SK-N-SH (cell line): ENCODE data around the gene CACNA1D. TPM values are rescaled to one million over a fixed set of nuclear protein-coding genes. Genes with fewer than 3 reads are reported as not detected.

Experiments used
- CTCF ChIA-PET: fragments of 300-600, 350-600 bp; formaldehyde crosslinking; extraction: SDS; loops from one replicate; lab custom pipeline; 2021; lab: Yijun Ruan, JAX
- POLR2A ChIA-PET: fragments of 350-600 bp; sonication (Branson Sonifier 250); formaldehyde crosslinking; extraction: SDS; loops from one replicate; lab custom pipeline; 2020; ENCODE audit warnings: antibody characterized with exemption, inconsistent platforms; lab: Yijun Ruan, JAX
- DNase-seq: peaks from one replicate; pipeline ENCODE4 v3.0.0; 2012
- H2AFZ ChIP-seq: fragments of 200-600 bp; sonication (generic); 2 replicates; pipeline ENCODE4 v1.8.1; 2016; ENCODE audit warnings: antibody characterized with exemption, mild to moderate bottlenecking, low read depth
- H3F3A ChIP-seq: fragments of 200-600 bp; sonication (generic); replicated peaks from 2 replicates; pipeline ENCODE3; 2016; ENCODE audit warnings: antibody characterized with exemption, mild to moderate bottlenecking; ENCODE audit not compliant: insufficient read depth
- H3K27ac ChIP-seq, 2 experiments: fragments of 200-500 bp in 1 of 2; fragments of 200-600 bp in 1 of 2; sonication (Bioruptor generic) in 1 of 2; sonication (generic), shearing (Covaris generic) in 1 of 2; 2 replicates each; pipeline versions ENCODE4 v1.5.1 to v1.6.1; 2014 to 2016; ENCODE audit warnings: low read depth in 2 of 2, inconsistent platforms in 1 of 2, low read length in 1 of 2, mild to moderate bottlenecking in 1 of 2, mixed read lengths in 1 of 2
- H3K27me3 ChIP-seq: fragments of 200-600 bp; sonication (generic), shearing (Covaris generic); 2 replicates; pipeline ENCODE4 v1.6.1; 2016; ENCODE audit warnings: mixed run types; ENCODE audit not compliant: insufficient read depth
- H3K36me3 ChIP-seq, 2 experiments: fragments of 200-500 bp in 1 of 2; fragments of 200-600 bp in 1 of 2; sonication (Bioruptor generic) in 1 of 2; sonication (generic) in 1 of 2; replicated peaks in 1 of 2; 2 replicates each; pipeline versions ENCODE3 to v1.5.1; 2014 to 2016; ENCODE audit warnings: low read length in 1 of 2, mild to moderate bottlenecking in 1 of 2; ENCODE audit not compliant: insufficient read depth in 2 of 2, control insufficient read depth in 1 of 2
- H3K4me1 ChIP-seq, 2 experiments: fragments of 200-500 bp in 1 of 2; fragments of 200-600 bp in 1 of 2; sonication (Bioruptor generic) in 1 of 2; sonication (generic), shearing (Covaris generic) in 1 of 2; 2 replicates each; pipeline versions ENCODE4 v1.5.1 to v1.6.1; 2014 to 2016; ENCODE audit warnings: low read depth in 1 of 2, low read length in 1 of 2, mixed run types in 1 of 2; ENCODE audit not compliant: insufficient read depth in 2 of 2, control insufficient read depth in 1 of 2
- H3K4me2 ChIP-seq: fragments of 200-600 bp; sonication (generic), shearing (Covaris generic); 2 replicates; pipeline ENCODE4 v1.6.1; 2017; ENCODE audit warnings: mixed run types
- H3K4me3 ChIP-seq, 2 experiments: fragments of 200-500 bp in 1 of 2; fragments of 200-600 bp in 1 of 2; sonication (Bioruptor generic) in 1 of 2; sonication (generic), shearing (Covaris generic) in 1 of 2; 2 replicates each; pipeline versions ENCODE4 v1.5.1 to v1.8.1; 2014 to 2016; ENCODE audit warnings: low read depth in 2 of 2, inconsistent platforms in 1 of 2, low read length in 1 of 2, mild to moderate bottlenecking in 1 of 2, mixed read lengths in 1 of 2, moderate library complexity in 1 of 2
- H3K79me2 ChIP-seq: fragments of 200-600 bp; sonication (generic); 2 replicates; pipeline ENCODE4 v1.8.1; 2017; ENCODE audit warnings: mild to moderate bottlenecking; ENCODE audit not compliant: insufficient read depth
- H3K9ac ChIP-seq: fragments of 200-600 bp; sonication (generic); 2 replicates; pipeline ENCODE4 v1.6.1; 2017; ENCODE audit warnings: mixed run types
- H3K9me2 ChIP-seq: fragments of 200-600 bp; sonication (generic); 2 replicates; pipeline ENCODE4 v1.6.1; 2017; ENCODE audit warnings: mixed run types
- H3K9me3 ChIP-seq: fragments of 200-600 bp; sonication (generic); 2 replicates; pipeline ENCODE4 v1.6.1; 2017; ENCODE audit warnings: mixed run types, mild to moderate bottlenecking, moderate library complexity
- H4K20me1 ChIP-seq: fragments of 200-600 bp; sonication (generic); 2 replicates; pipeline ENCODE4 v1.6.1; 2017; ENCODE audit warnings: mild to moderate bottlenecking, mixed run types; ENCODE audit not compliant: insufficient read depth
- CHD2 ChIP-seq: fragments of 150-350 bp; IDR thresholded peaks from 2 replicates; pipeline ENCODE4 v1.6.1; 2018; ENCODE audit warnings: low read length; ENCODE audit not compliant: partially characterized antibody
- EP300 ChIP-seq, 2 experiments: IDR thresholded peaks; 2 replicates each; pipeline versions ENCODE4 v1.4.0 to v1.6.1; 2012; ENCODE audit warnings: borderline replicate concordance in 1 of 2, low read depth in 1 of 2, low read length in 1 of 2
- EZH2phosphoT487 ChIP-seq: fragments of 200-600 bp; sonication (generic); IDR thresholded peaks from 2 replicates; pipeline ENCODE4 v1.6.1; 2017; ENCODE audit warnings: low read depth, mixed run types, mild to moderate bottlenecking, antibody characterized with exemption, moderate library complexity, borderline replicate concordance
- FOXJ3 ChIP-seq: sonication (generic); formaldehyde crosslinking; IDR thresholded peaks from 2 replicates; pipeline ENCODE4 v1.5.1; 2020; ENCODE audit warnings: mild to moderate bottlenecking, missing genetic modification reagents
- FOXM1 ChIP-seq: IDR thresholded peaks from 2 replicates; pipeline ENCODE4 v1.4.0; 2012; ENCODE audit warnings: low read depth, mild to moderate bottlenecking
- GABPA ChIP-seq: IDR thresholded peaks from 2 replicates; pipeline ENCODE4 v1.4.0; 2012; ENCODE audit warnings: low read depth, mild to moderate bottlenecking
- JUND ChIP-seq: IDR thresholded peaks from 2 replicates; pipeline ENCODE4 v1.4.0; 2012
- MAX ChIP-seq: IDR thresholded peaks from 2 replicates; pipeline ENCODE4 v1.4.0; 2012; ENCODE audit warnings: low read depth
- NRF1 ChIP-seq: IDR thresholded peaks from 2 replicates; pipeline ENCODE4 v1.6.1; 2012; ENCODE audit warnings: low read depth, mild to moderate bottlenecking, low read length
- POLR2AphosphoS5 ChIP-seq: IDR thresholded peaks from 2 replicates; pipeline ENCODE4 v1.6.1; 2012; ENCODE audit warnings: low read depth, low read length
- RAD21 ChIP-seq: IDR thresholded peaks from 2 replicates; pipeline ENCODE4 v1.6.1; 2012; ENCODE audit warnings: mild to moderate bottlenecking, low read length
- REST ChIP-seq: IDR thresholded peaks from 2 replicates; pipeline ENCODE4 v1.6.1; 2012; ENCODE audit warnings: mild to moderate bottlenecking, low read depth, low read length, moderate library complexity
- SIN3A ChIP-seq: IDR thresholded peaks from 2 replicates; pipeline ENCODE4 v1.6.1; 2012; ENCODE audit warnings: low read depth, mild to moderate bottlenecking, low read length, moderate library complexity, borderline replicate concordance
- TAF1 ChIP-seq: IDR thresholded peaks from 2 replicates; pipeline ENCODE4 v1.6.1; 2012; ENCODE audit warnings: low read depth, mild to moderate bottlenecking, low read length, moderate library complexity, borderline replicate concordance
- USF1 ChIP-seq: IDR thresholded peaks from 2 replicates; pipeline ENCODE4 v1.4.0; 2012; ENCODE audit warnings: low read depth, borderline replicate concordance
- USF2 ChIP-seq: fragments of 150-350 bp; IDR thresholded peaks from 2 replicates; pipeline ENCODE4 v1.6.1; 2017; ENCODE audit warnings: antibody characterized with exemption, low read length, low read depth, borderline replicate concordance
- YY1 ChIP-seq: IDR thresholded peaks from 2 replicates; pipeline ENCODE4 v1.4.0; 2012; ENCODE audit warnings: low read depth, mild to moderate bottlenecking
- ZBTB33 ChIP-seq: IDR thresholded peaks from 2 replicates; pipeline ENCODE4 v1.4.0; 2012; ENCODE audit warnings: low read depth, borderline replicate concordance
- WGBS: methylation state at CpG from one replicate; pipeline ENCODE4 v1.1.6; 2017; ENCODE audit warnings: low lambda C conversion rate; 5-methylcytosine and 5-hydroxymethylcytosine counted together
- polyA plus RNA-seq, 3 experiments: library from polyadenylated mRNA; depleted of rRNA; stranded (reverse); fragments of >200 nt; gene quantifications; 2 replicates each; pipeline ENCODE4 v1.2.3, GENCODE V29; 2012

CACNA1D gene
- polyA plus RNA-seq, 1 of the 3 experiments (the other 2 are of a cell fraction) = 0.12 TPM

- CTCF ChIA-PET = interaction anchor here (2.0 to 9.0 kb wide), 3 partner anchors 22 to 331 kb away, joined by 6 to 149 read pairs (median 16); no protein-coding TSS in a partner anchor
- no peak overlapping the region for H3K9ac ChIP-seq
- no peaks in the 10 kb centered on the region for H3K79me2 ChIP-seq
- no peaks in the 10 kb centered on the region; the same call in none of the 2 replicates for H3K27me3 ChIP-seq
- no peak overlapping the region for H3K4me2 ChIP-seq
- H3K9me3 ChIP-seq = no peaks in the 10 kb centered on the region
- H3K4me1 ChIP-seq = peaks cover 0 to 39% of the 10 kb centered on the region in 2 experiments; a peak in 1 of 4 replicates
- H2AFZ ChIP-seq = no peak overlapping the region
- TF ChIP-seq NRF1 (no peak), TAF1 (no peak), USF2 (no peak), RAD21 (no peak), SIN3A (no peak), EZH2phosphoT487 (no peak), MAX (no peak), FOXM1 (no peak), USF1 (no peak), FOXJ3 (CRISPR knock-in tag) (no peak), JUND (no peak), GABPA (no peak), EP300 (IDR thresholded peaks at IDR 0.05; ENCODE audit: borderline replicate concordance in 1 of 2, low read depth in 1 of 2, low read length in 1 of 2) (no peak), CHD2 (no peak)
- no peaks in the 10 kb centered on the region for H3K9me2 ChIP-seq
- WGBS = 50% methylated on average over 4 of the region's 4 CpGs
- no peaks in the 10 kb centered on the region for H3K36me3 ChIP-seq
- no peaks in the 10 kb centered on the region for H4K20me1 ChIP-seq
- H3K27ac ChIP-seq = no peak overlapping the region
- POLR2A ChIA-PET = no interaction called here
- no peak for DNase-seq
- no peak overlapping the region for H3K4me3 ChIP-seq
- no peaks in the 10 kb centered on the region for H3F3A ChIP-seq
Measured at GRCh38 chr3:53705774-53706173, 211.4 kb downstream of the CACNA1D start.

- Histone ChIP-seq H3K36me3 (no peaks in the 10 kb centered on the region), H3K9ac (no peak overlapping the region), H3K79me2 (no peaks in the 10 kb centered on the region), H3K4me2 (no peak overlapping the region), H2AFZ (no peak overlapping the region), H3F3A (no peaks in the 10 kb centered on the region), H3K9me3 (no peaks in the 10 kb centered on the region), H3K9me2 (no peaks in the 10 kb centered on the region), H3K27me3 (no peaks in the 10 kb centered on the region; the same call in none of the 2 replicates), H4K20me1 (no peaks in the 10 kb centered on the region), H3K4me1 (peaks cover 0 to 39% of the 10 kb centered on the region in 2 experiments; a peak in 1 of 4 replicates), H3K4me3 (no peak overlapping the region), H3K27ac (no peak overlapping the region)
- ChIA-PET CTCF (interaction anchor here (0.6 to 9.0 kb wide), 11 partner anchors 9 to 344 kb away, joined by 3 to 149 read pairs (median 16); no protein-coding TSS in a partner anchor), POLR2A (no interaction called here)
- DNase-seq = no peak
- TF ChIP-seq MAX (no peak), FOXM1 (no peak), RAD21 (no peak), FOXJ3 (CRISPR knock-in tag) (no peak), YY1 (no peak), NRF1 (no peak), POLR2AphosphoS5 (no peak), CHD2 (no peak), ZBTB33 (no peak), JUND (no peak), USF2 (no peak), REST (no peak)
Measured at GRCh38 chr3:53707222-53707621, 212.8 kb downstream of the CACNA1D start.
